ENCODE results near the gene PEMT.

Gene PEMT

GRCh38 chr17:17605729-17606088 is 14.2 kb upstream of the PEMT start:
- no peak for DNase-seq (ENCODE audit: low read depth in 1 of 2, low spot score in 1 of 2)
- no peaks in the 10 kb centered on the region for H3K27me3 ChIP-seq (ENCODE audit: insufficient read depth, poor library complexity, severe bottlenecking)
- H3K27ac ChIP-seq (replicated peaks) = no peak overlapping the region
- no peak overlapping the region for H3K4me3 ChIP-seq (replicated peaks; ENCODE audit: insufficient read depth, low read length)
- no peak for TF ChIP-seq POLR2AphosphoS5 (IDR thresholded peaks at IDR 0.05; ENCODE audit: low read depth)
- no peak for TF ChIP-seq REST (IDR thresholded peaks at IDR 0.05; ENCODE audit: insufficient replicate concordance, low read depth)

- Histone ChIP-seq H3K27ac (replicated peaks) (no peak overlapping the region), H3K4me3 (replicated peaks; ENCODE audit: insufficient read depth, low read length) (no peak overlapping the region), H3K27me3 (ENCODE audit: insufficient read depth, poor library complexity, severe bottlenecking) (no peaks in the 10 kb centered on the region)
- no peak for TF ChIP-seq CTCF (IDR thresholded peaks at IDR 0.05; ENCODE audit: insufficient read depth, low read length)
- no peak for TF ChIP-seq GABPA (IDR thresholded peaks at IDR 0.05; ENCODE audit: low read depth)
- TF ChIP-seq REST (IDR thresholded peaks at IDR 0.05; ENCODE audit: insufficient replicate concordance, low read depth) = no peak
- TF ChIP-seq POLR2AphosphoS5 (IDR thresholded peaks at IDR 0.05; ENCODE audit: low read depth) = no peak
- no peak for TF ChIP-seq SPI1 (IDR thresholded peaks at IDR 0.05; ENCODE audit: borderline replicate concordance, low read depth)
- DNase-seq (ENCODE audit: low read depth in 1 of 2, low spot score in 1 of 2) = no peak
Observed at GRCh38 chr17:17605083-17605728, 13.7 kb upstream of the PEMT start.

- no peak overlapping the region for H3K4me3 ChIP-seq (replicated peaks; ENCODE audit: insufficient read depth, low read length)
- no peaks in the 10 kb centered on the region for H3K27me3 ChIP-seq (ENCODE audit: insufficient read depth, poor library complexity, severe bottlenecking)
- TF ChIP-seq POLR2AphosphoS5 (IDR thresholded peaks at IDR 0.05; ENCODE audit: low read depth) (no peak), REST (IDR thresholded peaks at IDR 0.05; ENCODE audit: insufficient replicate concordance, low read depth) (no peak), SPI1 (IDR thresholded peaks at IDR 0.05; ENCODE audit: borderline replicate concordance, low read depth) (no peak), GABPA (IDR thresholded peaks at IDR 0.05; ENCODE audit: low read depth) (no peak), CTCF (IDR thresholded peaks at IDR 0.05; ENCODE audit: insufficient read depth, low read length) (no peak)
- DNase-seq (ENCODE audit: low read depth in 1 of 2, low spot score in 1 of 2) = no peak
- H3K27ac ChIP-seq (replicated peaks) = no peak overlapping the region
Observed at GRCh38 chr17:17603895-17604225, 12.4 kb upstream of the PEMT start.
